ENCODE data around the gene TRIP13. TPM values are rescaled to one million over a fixed set of nuclear protein-coding genes. Genes with fewer than 3 reads are reported as not detected.
"Not testable (repeated sequence)": the region's sequence is repeated elsewhere in the genome, so short reads cannot be mapped to it uniquely, and the experiment has no call there.

The TRIP13 gene
- total and polyA plus RNA-seq, 2 of the 13 experiments (the other 11 are each of a cell fraction or from before 2014, with no cell fraction given), result 13.5 to 33.0 TPM

DNA sequence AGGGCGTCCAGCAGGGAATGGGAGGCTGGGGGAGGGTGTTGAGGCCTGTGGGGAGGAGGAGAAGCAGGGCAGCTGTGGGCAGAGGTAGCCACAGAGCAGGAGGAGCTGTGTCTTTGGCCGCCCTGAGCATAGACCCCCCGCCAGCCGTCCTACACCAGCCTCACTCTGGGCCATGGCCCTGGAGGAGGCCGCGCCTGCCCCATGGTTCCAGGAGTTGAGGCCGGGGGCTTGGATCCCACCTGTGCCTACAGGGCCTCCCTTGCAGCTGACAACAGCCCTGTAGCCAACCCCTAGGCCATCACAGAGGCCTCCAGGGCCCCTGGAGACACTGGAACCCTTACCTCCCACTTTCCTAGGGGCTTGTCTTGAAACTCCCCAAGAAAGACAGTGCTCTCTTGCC, 44.9 kb upstream of the TRIP13 start:
- H3K9me3 ChIP-seq (ENCODE audit: low read length); H4K20me1 ChIP-seq (ENCODE audit: insufficient read depth, low read length); H3K79me2 ChIP-seq (ENCODE audit: insufficient read depth, low read length); H3K36me3 ChIP-seq (replicated peaks in 1 of 2; ENCODE audit: control insufficient read depth in 1 of 2, insufficient read depth in 2 of 2, low read length in 2 of 2); FAIRE-seq; H2AFZ ChIP-seq (ENCODE audit: low read length); CTCF ChIA-PET (ENCODE audit: low intra/inter-chr PET ratio, low total read pairs); BruUV-seq (replicated peaks); H3K4me2 ChIP-seq (ENCODE audit: low read depth, low read length); H3K9ac ChIP-seq (ENCODE audit: insufficient read depth, low read depth, low read length); H3K27ac ChIP-seq (ENCODE audit: extremely low read length, insufficient read depth, low read length); intact Hi-C loops (cut with micrococcal nuclease; ENCODE audit: unreplicated experiment); ATAC-seq; H3K4me3 ChIP-seq (replicated peaks in 1 of 3; ENCODE audit: insufficient read depth in 1 of 3, low read depth in 2 of 3, low read length in 3 of 3); POLR2A ChIA-PET; in situ Hi-C loops (cut with HindIII; ENCODE audit: extremely low pct_ligation_motif_present, low pct_unique_long_range_greater_than_20kb); DNase-seq (ENCODE audit: low spot score): not testable (repeated sequence)
- peaks cover 1 to 17% of the 10 kb centered on the region in 2 experiments; a peak in 3 of 5 replicates for H3K27me3 ChIP-seq (ENCODE audit: control insufficient read depth in 1 of 2, insufficient read depth in 2 of 2, low read length in 2 of 2)
- H3K4me1 ChIP-seq (ENCODE audit: insufficient read depth, low read length), result peaks cover 39% of the 10 kb centered on the region
- 93% methylated on average over 3 of the region's 7 CpGs for WGBS (ENCODE audit: low lambda C conversion rate)

GRCh38 chr5:848671-849111, 44.0 kb upstream of the TRIP13 start:
- Histone ChIP-seq H3K79me2 (ENCODE audit: insufficient read depth, low read length) (no peaks in the 10 kb centered on the region), H3K9me3 (ENCODE audit: low read length) (no peaks in the 10 kb centered on the region), H3K27ac (ENCODE audit: extremely low read length, insufficient read depth, low read length) (no peak overlapping the region), H3K4me2 (ENCODE audit: low read depth, low read length) (no peak overlapping the region), H3K36me3 (replicated peaks in 1 of 2; ENCODE audit: control insufficient read depth in 1 of 2, insufficient read depth in 2 of 2, low read length in 2 of 2) (no peaks in the 10 kb centered on the region), H3K27me3 (ENCODE audit: control insufficient read depth in 1 of 2, insufficient read depth in 2 of 2, low read length in 2 of 2) (peaks cover 1 to 17% of the 10 kb centered on the region in 2 experiments; a peak in 3 of 5 replicates), H2AFZ (ENCODE audit: low read length) (no peak overlapping the region), H4K20me1 (ENCODE audit: insufficient read depth, low read length) (peaks cover 2% of the 10 kb centered on the region; the same call in 1 of the 2 replicates), H3K9ac (ENCODE audit: insufficient read depth, low read depth, low read length) (no peak overlapping the region), H3K4me1 (ENCODE audit: insufficient read depth, low read length) (peaks cover 39% of the 10 kb centered on the region), H3K4me3 (replicated peaks in 1 of 3; ENCODE audit: insufficient read depth in 1 of 3, low read depth in 2 of 3, low read length in 3 of 3) (no peak overlapping the region)
- no CpG with 5 or more reads among the region's 14 CpGs for WGBS (ENCODE audit: low lambda C conversion rate)
- no TSS peak for BruUV-seq (replicated peaks)
- in situ Hi-C loops (cut with HindIII; ENCODE audit: extremely low pct_ligation_motif_present, low pct_unique_long_range_greater_than_20kb) (no loop called here), intact Hi-C loops (cut with micrococcal nuclease; ENCODE audit: unreplicated experiment) (no loop called here)
- TF ChIP-seq ZFX (CRISPR knock-in tag; IDR thresholded peaks at IDR 0.05; ENCODE audit: low read depth) (no peak), ZSCAN25 (CRISPR knock-in tag; IDR thresholded peaks at IDR 0.05) (peak; percentile 70), BHLHE40 (IDR thresholded peaks at IDR 0.05; ENCODE audit: low read length) (peak; percentile 17; the same call in 1 of the 2 replicates)
- FAIRE-seq, result no peak
- CTCF ChIA-PET (ENCODE audit: low intra/inter-chr PET ratio, low total read pairs), result no interaction called here
- POLR2A ChIA-PET, result no interaction called here
- DNase-seq (ENCODE audit: low spot score), result no peak
- ATAC-seq, result no peak

All from HepG2 (cell line).